ENCODE results near the gene HEATR1. TPM values are rescaled to one million over a fixed set of nuclear protein-coding genes. Genes with fewer than 3 reads are reported as not detected.

HEATR1 gene
- total RNA-seq, 1 donor from 2014 or later = 14.2 TPM

- Histone ChIP-seq H3K27ac (no peak overlapping the region), H3K27me3 (no peaks in the 10 kb centered on the region), H3K9me3 (no peaks in the 10 kb centered on the region), H3K4me1 (no peaks in the 10 kb centered on the region), H3K36me3 (peaks cover 83 to 99% of the 10 kb centered on the region in 2 donors), H3K4me3 (no peak overlapping the region)
- intact Hi-C loops (cut with DNase I) = no loop called here
- DNase-seq (ENCODE audit: low spot score in 2 of 2) = no peak
- TF ChIP-seq CTCF (IDR thresholded peaks at IDR 0.05) = no peak
Observed at GRCh38 chr1:236552901-236553300, 51.4 kb downstream of the HEATR1 start.

GRCh38 chr1:236552096-236552495 lies 52.2 kb downstream of the HEATR1 start:
- no peak for DNase-seq (ENCODE audit: low spot score in 2 of 2)
- intact Hi-C loops (cut with DNase I) = no loop called here
- Histone ChIP-seq H3K4me3 (no peak overlapping the region), H3K9me3 (no peaks in the 10 kb centered on the region), H3K36me3 (peaks cover 76 to 99% of the 10 kb centered on the region in 2 donors), H3K27ac (no peak overlapping the region), H3K27me3 (no peaks in the 10 kb centered on the region), H3K4me1 (no peaks in the 10 kb centered on the region)
- TF ChIP-seq CTCF (IDR thresholded peaks at IDR 0.05) = no peak

- no peak for DNase-seq (ENCODE audit: low spot score in 2 of 2)
- intact Hi-C loops (cut with DNase I) = no loop called here
- Histone ChIP-seq H3K4me1 (no peaks in the 10 kb centered on the region), H3K36me3 (peaks cover 77 to 99% of the 10 kb centered on the region in 2 donors), H3K27ac (no peak overlapping the region), H3K9me3 (no peaks in the 10 kb centered on the region), H3K27me3 (no peaks in the 10 kb centered on the region), H3K4me3 (no peak overlapping the region)
- TF ChIP-seq CTCF (IDR thresholded peaks at IDR 0.05) = no peak
Observed at GRCh38 chr1:236550961-236551851, 53.1 kb downstream of the HEATR1 start.

- intact Hi-C loops (cut with DNase I) = no loop called here
Observed at GRCh38 chr1:236548452-236548851, 55.9 kb downstream of the HEATR1 start.

GRCh38 chr1:236545621-236546169 lies 58.6 kb downstream of the HEATR1 start:
- Histone ChIP-seq H3K27me3 (no peaks in the 10 kb centered on the region), H3K27ac (no peak overlapping the region), H3K36me3 (peaks cover 79 to 98% of the 10 kb centered on the region in 2 donors), H3K4me1 (no peaks in the 10 kb centered on the region), H3K4me3 (no peak overlapping the region), H3K9me3 (no peaks in the 10 kb centered on the region)
- intact Hi-C loops (cut with DNase I) = no loop called here
- no peak for DNase-seq (ENCODE audit: low spot score in 2 of 2)
- TF ChIP-seq CTCF (IDR thresholded peaks at IDR 0.05) = no peak

More at GRCh38 chr1:236548452-236548851, 55.9 kb downstream of the HEATR1 start:
- no peak overlapping the region for H3K27ac ChIP-seq
- DNase-seq (ENCODE audit: low spot score in 2 of 2) = no peak
- H3K27me3 ChIP-seq = no peaks in the 10 kb centered on the region
- H3K36me3 ChIP-seq = peaks cover 81 to 100% of the 10 kb centered on the region in 2 donors
- no peak for TF ChIP-seq CTCF (IDR thresholded peaks at IDR 0.05)
- H3K9me3 ChIP-seq = no peaks in the 10 kb centered on the region
- H3K4me3 ChIP-seq = no peak overlapping the region
- H3K4me1 ChIP-seq = no peaks in the 10 kb centered on the region
